GM18867 (cell line): Measurements from ENCODE around the gene GAP43.
A peak's percentile ranks its signal among the peaks of the same experiment; 100 is the strongest.

Source experiments
- ATAC-seq: cut with Tn5 transposase; IDR thresholded peaks from one replicate; pipeline ENCODE4 v1.9.1; 2021; ENCODE audit warnings: mild to moderate bottlenecking, moderate library complexity; ENCODE audit not compliant: unreplicated experiment

The GAP43 gene

GRCh38 chr3:115623044-115623868 is at the start of gene GAP43:
Gene GAP43 (plus strand): TSS chr3:115623510. CDS start chr3:115623690, 180 bp downstream.
- peak; percentile 29 for ATAC-seq

GRCh38 chr3:115576325-115576875 is 46.9 kb upstream of the GAP43 start:
- no peak for ATAC-seq

- no peak for ATAC-seq
Observed at GRCh38 chr3:115577000-115577399, 46.3 kb upstream of the GAP43 start.

- ATAC-seq: no peak
Observed at GRCh38 chr3:115578331-115578730, 45.0 kb upstream of the GAP43 start.

- no peak for ATAC-seq
Observed at GRCh38 chr3:115580566-115580965, 42.7 kb upstream of the GAP43 start.

GRCh38 chr3:115581362-115582135 is 41.8 kb upstream of the GAP43 start:
- no peak for ATAC-seq

GRCh38 chr3:115588201-115589115 is 34.9 kb upstream of the GAP43 start:
- ATAC-seq: no peak

- ATAC-seq: no peak
Observed at GRCh38 chr3:115590873-115591272, 32.4 kb upstream of the GAP43 start.

- no peak for ATAC-seq
Observed at GRCh38 chr3:115595611-115596275, 27.6 kb upstream of the GAP43 start.

- ATAC-seq: no peak
Observed at GRCh38 chr3:115598216-115598615, 25.1 kb upstream of the GAP43 start.

GRCh38 chr3:115602194-115602593 is 21.1 kb upstream of the GAP43 start:
- ATAC-seq: no peak

GRCh38 chr3:115611630-115612029 is 11.7 kb upstream of the GAP43 start:
- ATAC-seq: no peak

- ATAC-seq: no peak
Observed at GRCh38 chr3:115615001-115615814, 8.1 kb upstream of the GAP43 start.

- peak; percentile 93 for ATAC-seq
Observed at GRCh38 chr3:115616461-115616860, 6.8 kb upstream of the GAP43 start.

GRCh38 chr3:115617591-115617990 is 5.7 kb upstream of the GAP43 start:
- ATAC-seq: no peak

- ATAC-seq: no peak
Observed at GRCh38 chr3:115624029-115624741, 875 bp downstream of the GAP43 start.

- ATAC-seq: no peak
Observed at GRCh38 chr3:115624901-115625300, 1.6 kb downstream of the GAP43 start.

GRCh38 chr3:115626006-115626409 is 2.7 kb downstream of the GAP43 start:
- no peak for ATAC-seq

GRCh38 chr3:115626721-115627120 is 3.4 kb downstream of the GAP43 start:
- ATAC-seq: no peak
